ENCODE data around the gene AZGP1.

GRCh38 chr7:99930376-99930775 is 45.5 kb downstream of the AZGP1 start:
- TF ChIP-seq, protein P1, sequence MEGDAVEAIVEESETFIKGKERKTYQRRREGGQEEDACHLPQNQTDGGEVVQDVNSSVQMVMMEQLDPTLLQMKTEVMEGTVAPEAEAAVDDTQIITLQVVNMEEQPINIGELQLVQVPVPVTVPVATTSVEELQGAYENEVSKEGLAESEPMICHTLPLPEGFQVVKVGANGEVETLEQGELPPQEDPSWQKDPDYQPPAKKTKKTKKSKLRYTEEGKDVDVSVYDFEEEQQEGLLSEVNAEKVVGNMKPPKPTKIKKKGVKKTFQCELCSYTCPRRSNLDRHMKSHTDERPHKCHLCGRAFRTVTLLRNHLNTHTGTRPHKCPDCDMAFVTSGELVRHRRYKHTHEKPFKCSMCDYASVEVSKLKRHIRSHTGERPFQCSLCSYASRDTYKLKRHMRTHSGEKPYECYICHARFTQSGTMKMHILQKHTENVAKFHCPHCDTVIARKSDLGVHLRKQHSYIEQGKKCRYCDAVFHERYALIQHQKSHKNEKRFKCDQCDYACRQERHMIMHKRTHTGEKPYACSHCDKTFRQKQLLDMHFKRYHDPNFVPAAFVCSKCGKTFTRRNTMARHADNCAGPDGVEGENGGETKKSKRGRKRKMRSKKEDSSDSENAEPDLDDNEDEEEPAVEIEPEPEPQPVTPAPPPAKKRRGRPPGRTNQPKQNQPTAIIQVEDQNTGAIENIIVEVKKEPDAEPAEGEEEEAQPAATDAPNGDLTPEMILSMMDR (IDR thresholded peaks at IDR 0.05; ENCODE audit: insufficient read depth, low read length): no peak
- TF ChIP-seq POLR2AphosphoS5 (IDR thresholded peaks at IDR 0.05; ENCODE audit: low read depth) (no peak), REST (IDR thresholded peaks at IDR 0.05; ENCODE audit: insufficient replicate concordance, low read depth) (no peak), SPI1 (IDR thresholded peaks at IDR 0.05; ENCODE audit: borderline replicate concordance, low read depth) (no peak)

Data from HL-60 (cell line).